Measurements from ENCODE around the gene MEP1B.
"Not testable (repeated sequence)": the region's sequence is repeated elsewhere in the genome, so short reads cannot be mapped to it uniquely, and the experiment has no call there.

Gene MEP1B

GRCh38 chr18:32189790-32190189 lies at the start of gene MEP1B:
Gene MEP1B, plus strand, starts transcription at chr18:32190039. Its CDS starts 32 bp downstream, at chr18:32190071.
- Histone ChIP-seq H3K27ac (ENCODE audit: low read depth, low read length) (no peak within 1 kb of the TSS), H3K4me1 (ENCODE audit: control insufficient read depth, insufficient read depth, low read length) (no peaks in the 10 kb centered on the region), H3K9ac (ENCODE audit: low read length) (no peak within 1 kb of the TSS), H3K27me3 (ENCODE audit: control insufficient read depth, insufficient read depth, low read length) (no peaks in the 10 kb centered on the region), H3K36me3 (ENCODE audit: control insufficient read depth, insufficient read depth, low read length) (no peaks in the 10 kb centered on the region), H3K4me3 (ENCODE audit: low read length) (no peak within 1 kb of the TSS)

GRCh38 chr18:32148185-32148870 lies 41.5 kb upstream of the MEP1B start:
- no peaks in the 10 kb centered on the region for H3K27me3 ChIP-seq (ENCODE audit: control insufficient read depth, insufficient read depth, low read length)
- H3K27ac ChIP-seq (ENCODE audit: low read depth, low read length): no peak overlapping the region
- H3K4me1 ChIP-seq (ENCODE audit: control insufficient read depth, insufficient read depth, low read length): no peaks in the 10 kb centered on the region
- no peaks in the 10 kb centered on the region for H3K36me3 ChIP-seq (ENCODE audit: control insufficient read depth, insufficient read depth, low read length)
- no peak overlapping the region for H3K9ac ChIP-seq (ENCODE audit: low read length)
- no peak overlapping the region for H3K4me3 ChIP-seq (ENCODE audit: low read length)

- Histone ChIP-seq H3K4me1 (ENCODE audit: control insufficient read depth, insufficient read depth, low read length) (no peaks in the 10 kb centered on the region), H3K27me3 (ENCODE audit: control insufficient read depth, insufficient read depth, low read length) (no peaks in the 10 kb centered on the region), H3K27ac (ENCODE audit: low read depth, low read length) (no peak overlapping the region), H3K9ac (ENCODE audit: low read length) (no peak overlapping the region), H3K4me3 (ENCODE audit: low read length) (no peak overlapping the region), H3K36me3 (ENCODE audit: control insufficient read depth, insufficient read depth, low read length) (no peaks in the 10 kb centered on the region)
Measured at GRCh38 chr18:32152705-32153448, 37.0 kb upstream of the MEP1B start.

GRCh38 chr18:32156855-32157254 lies 33.0 kb upstream of the MEP1B start:
- no peaks in the 10 kb centered on the region for H3K36me3 ChIP-seq (ENCODE audit: control insufficient read depth, insufficient read depth, low read length)
- no peaks in the 10 kb centered on the region for H3K4me1 ChIP-seq (ENCODE audit: control insufficient read depth, insufficient read depth, low read length)
- no peak overlapping the region for H3K9ac ChIP-seq (ENCODE audit: low read length)
- no peak overlapping the region for H3K27ac ChIP-seq (ENCODE audit: low read depth, low read length)
- no peaks in the 10 kb centered on the region for H3K27me3 ChIP-seq (ENCODE audit: control insufficient read depth, insufficient read depth, low read length)
- H3K4me3 ChIP-seq (ENCODE audit: low read length): no peak overlapping the region

- Histone ChIP-seq H3K9ac (ENCODE audit: low read length) (no peak overlapping the region), H3K36me3 (ENCODE audit: control insufficient read depth, insufficient read depth, low read length) (no peaks in the 10 kb centered on the region), H3K4me3 (ENCODE audit: low read length) (no peak overlapping the region), H3K27me3 (ENCODE audit: control insufficient read depth, insufficient read depth, low read length) (no peaks in the 10 kb centered on the region), H3K27ac (ENCODE audit: low read depth, low read length) (no peak overlapping the region), H3K4me1 (ENCODE audit: control insufficient read depth, insufficient read depth, low read length) (no peaks in the 10 kb centered on the region)
Measured at GRCh38 chr18:32157580-32157979, 32.3 kb upstream of the MEP1B start.

GRCh38 chr18:32158108-32158624 lies 31.7 kb upstream of the MEP1B start:
- Histone ChIP-seq H3K36me3 (ENCODE audit: control insufficient read depth, insufficient read depth, low read length) (no peaks in the 10 kb centered on the region), H3K9ac (ENCODE audit: low read length) (no peak overlapping the region), H3K27ac (ENCODE audit: low read depth, low read length) (no peak overlapping the region), H3K27me3 (ENCODE audit: control insufficient read depth, insufficient read depth, low read length) (no peaks in the 10 kb centered on the region), H3K4me3 (ENCODE audit: low read length) (peak overlapping the region; percentile 67), H3K4me1 (ENCODE audit: control insufficient read depth, insufficient read depth, low read length) (no peaks in the 10 kb centered on the region)

GRCh38 chr18:32158631-32159030 lies 31.2 kb upstream of the MEP1B start:
- H3K27ac ChIP-seq (ENCODE audit: low read depth, low read length); H3K27me3 ChIP-seq (ENCODE audit: control insufficient read depth, insufficient read depth, low read length); H3K36me3 ChIP-seq (ENCODE audit: control insufficient read depth, insufficient read depth, low read length); H3K4me1 ChIP-seq (ENCODE audit: control insufficient read depth, insufficient read depth, low read length); H3K9ac ChIP-seq (ENCODE audit: low read length): not testable (repeated sequence)
- H3K4me3 ChIP-seq (ENCODE audit: low read length): peak overlapping the region; percentile 67

- H3K27ac ChIP-seq (ENCODE audit: low read depth, low read length): no peak overlapping the region
- no peaks in the 10 kb centered on the region for H3K27me3 ChIP-seq (ENCODE audit: control insufficient read depth, insufficient read depth, low read length)
- no peaks in the 10 kb centered on the region for H3K4me1 ChIP-seq (ENCODE audit: control insufficient read depth, insufficient read depth, low read length)
- H3K4me3 ChIP-seq (ENCODE audit: low read length): no peak overlapping the region
- no peak overlapping the region for H3K9ac ChIP-seq (ENCODE audit: low read length)
- H3K36me3 ChIP-seq (ENCODE audit: control insufficient read depth, insufficient read depth, low read length): no peaks in the 10 kb centered on the region
Measured at GRCh38 chr18:32160547-32160946, 29.3 kb upstream of the MEP1B start.

- H3K27me3 ChIP-seq (ENCODE audit: control insufficient read depth, insufficient read depth, low read length): no peaks in the 10 kb centered on the region
- H3K27ac ChIP-seq (ENCODE audit: low read depth, low read length): no peak overlapping the region
- no peaks in the 10 kb centered on the region for H3K36me3 ChIP-seq (ENCODE audit: control insufficient read depth, insufficient read depth, low read length)
- no peaks in the 10 kb centered on the region for H3K4me1 ChIP-seq (ENCODE audit: control insufficient read depth, insufficient read depth, low read length)
- no peak overlapping the region for H3K9ac ChIP-seq (ENCODE audit: low read length)
- H3K4me3 ChIP-seq (ENCODE audit: low read length): no peak overlapping the region
Measured at GRCh38 chr18:32167980-32168730, 21.7 kb upstream of the MEP1B start.

- H3K9ac ChIP-seq (ENCODE audit: low read length): no peak overlapping the region
- H3K27me3 ChIP-seq (ENCODE audit: control insufficient read depth, insufficient read depth, low read length): no peaks in the 10 kb centered on the region
- no peaks in the 10 kb centered on the region for H3K4me1 ChIP-seq (ENCODE audit: control insufficient read depth, insufficient read depth, low read length)
- H3K4me3 ChIP-seq (ENCODE audit: low read length): no peak overlapping the region
- H3K36me3 ChIP-seq (ENCODE audit: control insufficient read depth, insufficient read depth, low read length): no peaks in the 10 kb centered on the region
- H3K27ac ChIP-seq (ENCODE audit: low read depth, low read length): no peak overlapping the region
Measured at GRCh38 chr18:32173654-32174053, 16.2 kb upstream of the MEP1B start.

GRCh38 chr18:32174719-32175118 lies 15.1 kb upstream of the MEP1B start:
- no peak overlapping the region for H3K4me3 ChIP-seq (ENCODE audit: low read length)
- H3K4me1 ChIP-seq (ENCODE audit: control insufficient read depth, insufficient read depth, low read length): no peaks in the 10 kb centered on the region
- no peaks in the 10 kb centered on the region for H3K36me3 ChIP-seq (ENCODE audit: control insufficient read depth, insufficient read depth, low read length)
- no peaks in the 10 kb centered on the region for H3K27me3 ChIP-seq (ENCODE audit: control insufficient read depth, insufficient read depth, low read length)
- H3K9ac ChIP-seq (ENCODE audit: low read length): no peak overlapping the region
- H3K27ac ChIP-seq (ENCODE audit: low read depth, low read length): no peak overlapping the region

- Histone ChIP-seq H3K4me1 (ENCODE audit: control insufficient read depth, insufficient read depth, low read length) (no peaks in the 10 kb centered on the region), H3K27me3 (ENCODE audit: control insufficient read depth, insufficient read depth, low read length) (no peaks in the 10 kb centered on the region), H3K9ac (ENCODE audit: low read length) (no peak overlapping the region), H3K36me3 (ENCODE audit: control insufficient read depth, insufficient read depth, low read length) (no peaks in the 10 kb centered on the region), H3K4me3 (ENCODE audit: low read length) (no peak overlapping the region), H3K27ac (ENCODE audit: low read depth, low read length) (no peak overlapping the region)
Measured at GRCh38 chr18:32175265-32175664, 14.6 kb upstream of the MEP1B start.
